HCT116 (cell line): Measurements from ENCODE around the gene ORAI2. TPM values are rescaled to one million over a fixed set of nuclear protein-coding genes. Genes with fewer than 3 reads are reported as not detected.

Source experiments
- ATAC-seq: fragments of 200-7000 bp; cut with Tn5 transposase; 2 replicates; pipeline ENCODE4 v1.9.1; 2020; ENCODE audit warnings: mild to moderate bottlenecking, moderate library complexity
- BruUV-seq: library from RNA; stranded (reverse); fragments of 400-500 nt; replicated peaks from 2 replicates; lab custom pipeline; 2021; lab: Mats Ljungman, UMichigan
- CTCF ChIA-PET: fragments of 300-600 bp; sonication (Branson Sonifier 250); formaldehyde crosslinking; loops from one replicate; lab custom pipeline; 2021; ENCODE audit warnings: antibody characterized with exemption; lab: Charles Lee
- POLR2A ChIA-PET: fragments of 300-600, 350-600 bp; sonication (Branson Sonifier 250); formaldehyde crosslinking; loops from one replicate; lab custom pipeline; 2021; ENCODE audit warnings: antibody characterized with exemption; lab: Charles Lee
- RAD21 ChIA-PET, 2 experiments: fragments of 300-600 bp; sonication (Branson Sonifier 250); formaldehyde crosslinking; loops; one replicate each; lab custom pipeline; 2023; ENCODE audit warnings: low total read pairs in 2 of 2; ENCODE audit not compliant: uncharacterized antibody in 2 of 2, unreplicated experiment in 2 of 2, low non-redundant PET in 1 of 2; lab: Charles Lee
- DNase-seq: peaks from one replicate; pipeline ENCODE4 v3.0.0-alpha.2; 2010; ENCODE audit warnings: low read depth, low spot score
- H2AFZ ChIP-seq: fragments of 200-600 bp; shearing (Covaris generic), sonication (generic); 2 replicates; pipeline ENCODE4 v1.6.1; 2017; ENCODE audit warnings: low read depth, mixed run types, mixed read lengths, antibody characterized with exemption, low read length; ENCODE audit not compliant: poor library complexity, severe bottlenecking
- H3K27ac ChIP-seq: 2 replicates; pipeline ENCODE4 v1.5.1; 2012; ENCODE audit warnings: low read depth, low read length
- H3K27me3 ChIP-seq: fragments of 200-600 bp; sonication (generic); 2 replicates; pipeline ENCODE4 v1.6.1; 2016; ENCODE audit warnings: mixed run types, low read length, mixed read lengths; ENCODE audit not compliant: insufficient read depth
- H3K36me3 ChIP-seq, 2 experiments: fragments of 200-500 bp in 1 of 2; fragments of 200-600 bp in 1 of 2; sonication (Bioruptor generic) in 1 of 2; sonication (generic) in 1 of 2; 2 replicates each; pipeline versions ENCODE4 v1.5.1 to v1.6.1; 2014 to 2016; ENCODE audit warnings: low read length in 2 of 2, inconsistent platforms in 1 of 2, mixed read lengths in 1 of 2, mixed run types in 1 of 2; ENCODE audit not compliant: insufficient read depth in 2 of 2, control insufficient read depth in 1 of 2
- H3K4me1 ChIP-seq, 2 experiments: fragments of 200-600 bp in 1 of 2; sonication (generic) in 1 of 2; 2 replicates each; pipeline versions ENCODE4 v1.5.1 to v1.6.1; 2012 to 2017; ENCODE audit warnings: low read length in 2 of 2, inconsistent platforms in 1 of 2, mild to moderate bottlenecking in 1 of 2, mixed read lengths in 1 of 2, mixed run types in 1 of 2, moderate library complexity in 1 of 2; ENCODE audit not compliant: insufficient read depth in 2 of 2, control insufficient read depth in 1 of 2
- H3K4me2 ChIP-seq: fragments of 200-600 bp; sonication (generic); 2 replicates; pipeline ENCODE4 v1.6.1; 2017; ENCODE audit warnings: mixed run types, low read length, mixed read lengths
- H3K4me3 ChIP-seq, 2 experiments: fragments of 200-600 bp in 1 of 2; sonication (generic) in 1 of 2; replicated peaks in 1 of 2; 2 replicates each; pipeline ENCODE4 v1.5.1; 2011 to 2016; ENCODE audit warnings: low read length in 2 of 2, control low read depth in 1 of 2, low read depth in 1 of 2, mild to moderate bottlenecking in 1 of 2, mixed read lengths in 1 of 2, mixed run types in 1 of 2
- H3K79me2 ChIP-seq: fragments of 200-600 bp; sonication (generic); 2 replicates; pipeline ENCODE4 v1.6.1; 2017; ENCODE audit warnings: mild to moderate bottlenecking, mixed run types, low read length, moderate library complexity, mixed read lengths; ENCODE audit not compliant: insufficient read depth
- H3K9ac ChIP-seq: fragments of 200-600 bp; sonication (generic); 2 replicates; pipeline ENCODE4 v1.6.1; 2016; ENCODE audit warnings: low read length, mixed read lengths
- H3K9me2 ChIP-seq: fragments of 200-600 bp; sonication (generic), shearing (Covaris generic); 2 replicates; pipeline ENCODE4 v1.6.1; 2017; ENCODE audit warnings: mixed run types, mild to moderate bottlenecking, moderate library complexity; ENCODE audit not compliant: insufficient read depth
- H3K9me3 ChIP-seq, 2 experiments: fragments of 200-500 bp in 1 of 2; fragments of 200-600 bp in 1 of 2; sonication (Bioruptor generic) in 1 of 2; sonication (generic) in 1 of 2; 2 replicates each; pipeline ENCODE4 v1.6.1; 2014 to 2017; ENCODE audit warnings: low read length in 2 of 2, mixed read lengths in 2 of 2, inconsistent platforms in 1 of 2, low read depth in 1 of 2, mild to moderate bottlenecking in 1 of 2, mixed run types in 1 of 2, moderate library complexity in 1 of 2; ENCODE audit not compliant: control insufficient read depth in 1 of 2, insufficient read depth in 1 of 2
- H4K20me1 ChIP-seq: fragments of 200-600 bp; sonication (generic), shearing (Covaris generic); 2 replicates; pipeline ENCODE4 v1.6.1; 2017; ENCODE audit warnings: mixed run types, mild to moderate bottlenecking, moderate library complexity; ENCODE audit not compliant: insufficient read depth
- FOSL1 ChIP-seq: IDR thresholded peaks from 2 replicates; pipeline ENCODE4 v1.6.1; 2012; ENCODE audit warnings: low read depth
- JUND ChIP-seq: IDR thresholded peaks from 2 replicates; pipeline ENCODE4 v1.6.1; 2012
- POLR2A ChIP-seq: IDR thresholded peaks from 2 replicates; pipeline ENCODE4 v1.7.0; 2011; ENCODE audit warnings: borderline replicate concordance; ENCODE audit not compliant: insufficient read depth, insufficient read length; ENCODE audit errors: extremely low read depth
- POLR2AphosphoS5 ChIP-seq: IDR thresholded peaks from 2 replicates; pipeline ENCODE4 v1.6.1; 2011; ENCODE audit warnings: mild to moderate bottlenecking, low read depth, low read length, moderate library complexity
- RAD21 ChIP-seq: IDR thresholded peaks from 2 replicates; pipeline ENCODE4 v1.6.1; 2012; ENCODE audit warnings: low read depth, mild to moderate bottlenecking
- SIN3A ChIP-seq: IDR thresholded peaks from 2 replicates; pipeline ENCODE4 v1.6.1; 2012; ENCODE audit warnings: low read depth
- SP1 ChIP-seq: IDR thresholded peaks from 2 replicates; pipeline ENCODE4 v1.6.1; 2012; ENCODE audit warnings: low read depth
- TCF7L2 ChIP-seq: IDR thresholded peaks from 2 replicates; pipeline ENCODE4 v1.7.0; 2011; ENCODE audit warnings: borderline replicate concordance, inconsistent platforms; ENCODE audit not compliant: insufficient read depth, insufficient read length; ENCODE audit errors: extremely low read depth
- YY1 ChIP-seq: IDR thresholded peaks from 2 replicates; pipeline ENCODE4 v1.6.1; 2011; ENCODE audit warnings: low read length, low read depth, moderate library complexity, mild to moderate bottlenecking; ENCODE audit not compliant: insufficient replicate concordance; ENCODE audit errors: extremely low read depth
- ZFX ChIP-seq: fragments of 450-650 bp; IDR thresholded peaks from 2 replicates; pipeline ENCODE4 v1.6.1; 2017
- ZNF274 ChIP-seq: fragments of 200-500 bp; sonication (Bioruptor generic); IDR thresholded peaks from 2 replicates; pipeline ENCODE4 v1.6.1; 2014; ENCODE audit warnings: mild to moderate bottlenecking, low read depth, low read length, inconsistent platforms
- intact Hi-C: fragments of 100-400 bp; cut with micrococcal nuclease; formaldehyde crosslinking; loops from 2 replicates; pipeline ENCODE4 v1.10.0; 2022
- total RNA-seq: library from RNA; stranded (reverse); gene quantifications from one replicate; pipeline ENCODE4 v1.2.1, GENCODE V29; 2021; ENCODE audit not compliant: unreplicated experiment
- TF ChIP-seq, protein P1 (sequence below), 3 experiments: fragments of 200-600 bp in 1 of 3; sonication (generic) in 1 of 3; IDR thresholded peaks in 2 of 3; conservative IDR thresholded peaks in 1 of 3; 2 replicates each; pipeline ENCODE4 v1.5.1; 2012 to 2017; ENCODE audit warnings: low read depth in 2 of 3, low read length in 2 of 3, antibody characterized with exemption in 1 of 3, borderline replicate concordance in 1 of 3, control low read depth in 1 of 3, mild to moderate bottlenecking in 1 of 3, mixed read lengths in 1 of 3, mixed run types in 1 of 3, moderate library complexity in 1 of 3; ENCODE audit not compliant: insufficient read depth in 1 of 3
- TF ChIP-seq, protein P2 (sequence below): IDR thresholded peaks from 2 replicates; pipeline ENCODE4 v1.6.1; 2012; ENCODE audit warnings: low read depth
- TF ChIP-seq, protein P3 (sequence below): IDR thresholded peaks from 2 replicates; pipeline ENCODE4 v1.6.1; 2012

ORAI2 gene
- total RNA-seq, 1 experiment from 2014 or later: 13.2 TPM

DNA sequence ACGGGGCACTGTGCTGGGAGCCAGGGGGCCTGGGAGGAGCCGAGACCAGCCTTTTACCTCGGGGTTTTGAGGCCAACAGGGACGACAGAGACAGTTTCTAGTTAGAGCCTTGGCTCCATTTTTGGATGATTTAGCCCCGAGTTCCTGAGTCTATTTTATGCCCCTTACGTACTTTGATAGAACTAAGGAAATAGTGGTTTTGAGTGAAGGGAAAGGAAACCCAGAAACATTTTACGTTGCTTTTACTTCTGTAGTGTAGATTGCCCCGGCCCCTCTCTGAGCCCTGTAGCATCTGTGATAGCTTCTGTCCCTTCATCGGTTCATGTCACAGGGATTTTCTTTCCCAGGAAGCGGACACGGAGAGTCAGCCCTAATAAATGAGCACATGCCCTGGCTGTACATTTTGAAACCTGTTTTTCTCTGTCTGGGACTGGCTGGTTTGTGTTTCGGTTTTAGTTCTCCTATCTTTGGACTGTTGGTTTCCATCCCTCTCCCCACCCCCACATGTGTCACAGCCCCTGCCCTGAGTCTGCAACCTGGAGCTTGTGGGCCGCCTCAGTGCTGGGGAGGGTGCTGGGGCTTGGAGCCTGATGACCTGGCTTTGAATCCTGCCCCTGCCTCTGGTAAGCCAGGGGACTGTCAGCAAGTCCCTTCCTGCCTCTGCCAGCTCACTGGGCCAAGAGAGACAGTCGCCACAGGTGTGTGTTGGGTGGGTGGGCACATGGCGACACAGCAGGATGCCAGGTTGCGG, 6.9 kb upstream of the ORAI2 start:
- BruUV-seq: no TSS peak
- peaks cover 12 to 21% of the 10 kb centered on the region in 2 experiments for H3K4me1 ChIP-seq
- peaks cover 9 to 13% of the 10 kb centered on the region in 2 experiments; a peak in 3 of 4 replicates for H3K36me3 ChIP-seq
- H3K9me2 ChIP-seq: no peaks in the 10 kb centered on the region
- H3K79me2 ChIP-seq: no peaks in the 10 kb centered on the region
- H4K20me1 ChIP-seq: no peaks in the 10 kb centered on the region
- no peaks in the 10 kb centered on the region for H3K9me3 ChIP-seq
- DNase-seq (no peak), ATAC-seq (no peak)
- H3K27ac ChIP-seq: no peak overlapping the region
- no peak overlapping the region for H2AFZ ChIP-seq
- no peak overlapping the region for H3K4me3 ChIP-seq
- no peaks in the 10 kb centered on the region for H3K27me3 ChIP-seq
- no peak overlapping the region for H3K9ac ChIP-seq
- ChIA-PET CTCF (no interaction called here), RAD21 (no interaction called here), POLR2A (no interaction called here)
- no peak for TF ChIP-seq POLR2AphosphoS5
- no peak for TF ChIP-seq YY1
- no peak for TF ChIP-seq FOSL1
- H3K4me2 ChIP-seq: no peak overlapping the region
- intact Hi-C loops: no loop called here

DNA sequence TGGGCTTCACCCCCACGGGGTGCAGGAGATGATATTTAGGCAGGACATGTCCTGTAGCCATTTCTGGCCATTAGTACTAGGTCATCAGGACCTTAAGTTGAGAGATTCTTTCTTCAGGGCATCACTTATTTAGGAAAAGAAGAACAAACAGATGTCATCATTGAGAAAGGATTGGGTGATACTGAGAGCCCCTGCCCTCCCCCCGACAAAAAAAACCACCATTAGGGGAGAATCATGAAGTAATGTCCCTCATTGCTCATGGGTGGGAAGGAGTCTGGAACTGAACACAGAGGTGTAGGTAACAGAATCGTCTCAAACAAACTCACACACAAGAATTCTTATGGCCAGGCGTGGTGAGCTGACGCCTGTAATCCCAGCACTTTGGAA, 6.4 kb upstream of the ORAI2 start:
- BruUV-seq: no TSS peak
- DNase-seq: no peak
- Histone ChIP-seq H3K27me3 (no peaks in the 10 kb centered on the region), H3K9me3 (no peaks in the 10 kb centered on the region), H3K4me2 (no peak overlapping the region), H3K9ac (no peak overlapping the region), H3K79me2 (no peaks in the 10 kb centered on the region), H3K27ac (no peak overlapping the region), H4K20me1 (no peaks in the 10 kb centered on the region), H3K36me3 (peaks cover 9 to 13% of the 10 kb centered on the region in 2 experiments; a peak in 3 of 4 replicates), H2AFZ (no peak overlapping the region), H3K9me2 (no peaks in the 10 kb centered on the region), H3K4me1 (peaks cover 14 to 21% of the 10 kb centered on the region in 2 experiments), H3K4me3 (no peak overlapping the region)
- intact Hi-C loops: no loop called here
- ChIA-PET CTCF (no interaction called here), POLR2A (no interaction called here), RAD21 (no interaction called here)
- no peak for ATAC-seq
- TF ChIP-seq RAD21: no peak
- no peak for TF ChIP-seq ZFX
- TF ChIP-seq, protein P1, sequence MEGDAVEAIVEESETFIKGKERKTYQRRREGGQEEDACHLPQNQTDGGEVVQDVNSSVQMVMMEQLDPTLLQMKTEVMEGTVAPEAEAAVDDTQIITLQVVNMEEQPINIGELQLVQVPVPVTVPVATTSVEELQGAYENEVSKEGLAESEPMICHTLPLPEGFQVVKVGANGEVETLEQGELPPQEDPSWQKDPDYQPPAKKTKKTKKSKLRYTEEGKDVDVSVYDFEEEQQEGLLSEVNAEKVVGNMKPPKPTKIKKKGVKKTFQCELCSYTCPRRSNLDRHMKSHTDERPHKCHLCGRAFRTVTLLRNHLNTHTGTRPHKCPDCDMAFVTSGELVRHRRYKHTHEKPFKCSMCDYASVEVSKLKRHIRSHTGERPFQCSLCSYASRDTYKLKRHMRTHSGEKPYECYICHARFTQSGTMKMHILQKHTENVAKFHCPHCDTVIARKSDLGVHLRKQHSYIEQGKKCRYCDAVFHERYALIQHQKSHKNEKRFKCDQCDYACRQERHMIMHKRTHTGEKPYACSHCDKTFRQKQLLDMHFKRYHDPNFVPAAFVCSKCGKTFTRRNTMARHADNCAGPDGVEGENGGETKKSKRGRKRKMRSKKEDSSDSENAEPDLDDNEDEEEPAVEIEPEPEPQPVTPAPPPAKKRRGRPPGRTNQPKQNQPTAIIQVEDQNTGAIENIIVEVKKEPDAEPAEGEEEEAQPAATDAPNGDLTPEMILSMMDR (IDR thresholded peaks at IDR 0.05 in 2 of 3, conservative IDR thresholded peaks at IDR 0.05 in 1 of 3; ENCODE audit: borderline replicate concordance in 1 of 3, insufficient read depth in 1 of 3, low read depth in 2 of 3, low read length in 2 of 3): no peak
- TF ChIP-seq, protein P2, sequence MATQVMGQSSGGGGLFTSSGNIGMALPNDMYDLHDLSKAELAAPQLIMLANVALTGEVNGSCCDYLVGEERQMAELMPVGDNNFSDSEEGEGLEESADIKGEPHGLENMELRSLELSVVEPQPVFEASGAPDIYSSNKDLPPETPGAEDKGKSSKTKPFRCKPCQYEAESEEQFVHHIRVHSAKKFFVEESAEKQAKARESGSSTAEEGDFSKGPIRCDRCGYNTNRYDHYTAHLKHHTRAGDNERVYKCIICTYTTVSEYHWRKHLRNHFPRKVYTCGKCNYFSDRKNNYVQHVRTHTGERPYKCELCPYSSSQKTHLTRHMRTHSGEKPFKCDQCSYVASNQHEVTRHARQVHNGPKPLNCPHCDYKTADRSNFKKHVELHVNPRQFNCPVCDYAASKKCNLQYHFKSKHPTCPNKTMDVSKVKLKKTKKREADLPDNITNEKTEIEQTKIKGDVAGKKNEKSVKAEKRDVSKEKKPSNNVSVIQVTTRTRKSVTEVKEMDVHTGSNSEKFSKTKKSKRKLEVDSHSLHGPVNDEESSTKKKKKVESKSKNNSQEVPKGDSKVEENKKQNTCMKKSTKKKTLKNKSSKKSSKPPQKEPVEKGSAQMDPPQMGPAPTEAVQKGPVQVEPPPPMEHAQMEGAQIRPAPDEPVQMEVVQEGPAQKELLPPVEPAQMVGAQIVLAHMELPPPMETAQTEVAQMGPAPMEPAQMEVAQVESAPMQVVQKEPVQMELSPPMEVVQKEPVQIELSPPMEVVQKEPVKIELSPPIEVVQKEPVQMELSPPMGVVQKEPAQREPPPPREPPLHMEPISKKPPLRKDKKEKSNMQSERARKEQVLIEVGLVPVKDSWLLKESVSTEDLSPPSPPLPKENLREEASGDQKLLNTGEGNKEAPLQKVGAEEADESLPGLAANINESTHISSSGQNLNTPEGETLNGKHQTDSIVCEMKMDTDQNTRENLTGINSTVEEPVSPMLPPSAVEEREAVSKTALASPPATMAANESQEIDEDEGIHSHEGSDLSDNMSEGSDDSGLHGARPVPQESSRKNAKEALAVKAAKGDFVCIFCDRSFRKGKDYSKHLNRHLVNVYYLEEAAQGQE: no peak
- no peak for TF ChIP-seq JUND
- TF ChIP-seq ZNF274: no peak
- no peak for TF ChIP-seq SIN3A
- no peak for TF ChIP-seq POLR2A
- no peak for TF ChIP-seq TCF7L2
- TF ChIP-seq, protein P3, sequence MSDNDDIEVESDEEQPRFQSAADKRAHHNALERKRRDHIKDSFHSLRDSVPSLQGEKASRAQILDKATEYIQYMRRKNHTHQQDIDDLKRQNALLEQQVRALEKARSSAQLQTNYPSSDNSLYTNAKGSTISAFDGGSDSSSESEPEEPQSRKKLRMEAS: no peak
- TF ChIP-seq SP1: no peak
